Measurements from ENCODE around the gene ROPN1L.

The ROPN1L gene

DNA sequence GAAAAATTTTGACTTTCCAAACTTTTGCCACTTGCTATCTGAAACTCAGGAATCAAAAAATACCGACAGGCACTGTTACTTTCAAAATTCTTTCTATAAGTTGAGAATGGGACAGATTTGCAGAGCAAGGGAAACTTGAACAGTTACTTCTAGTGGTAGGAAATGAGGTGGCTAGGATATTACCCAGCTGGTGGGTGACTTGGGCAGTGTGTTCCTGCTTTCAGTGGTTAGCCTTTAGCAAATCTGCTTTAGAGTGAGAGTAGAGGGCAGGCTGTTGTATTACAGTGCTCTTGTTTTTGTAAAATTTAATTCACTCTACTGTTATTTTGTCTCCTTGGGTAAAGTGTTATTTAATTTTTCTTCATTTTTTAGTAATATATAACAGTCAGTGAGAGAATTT, 40.2 kb upstream of the ROPN1L start:
- peak; percentile 52 for DNase-seq (ENCODE audit: low read depth)
- TF ChIP-seq, protein P1, sequence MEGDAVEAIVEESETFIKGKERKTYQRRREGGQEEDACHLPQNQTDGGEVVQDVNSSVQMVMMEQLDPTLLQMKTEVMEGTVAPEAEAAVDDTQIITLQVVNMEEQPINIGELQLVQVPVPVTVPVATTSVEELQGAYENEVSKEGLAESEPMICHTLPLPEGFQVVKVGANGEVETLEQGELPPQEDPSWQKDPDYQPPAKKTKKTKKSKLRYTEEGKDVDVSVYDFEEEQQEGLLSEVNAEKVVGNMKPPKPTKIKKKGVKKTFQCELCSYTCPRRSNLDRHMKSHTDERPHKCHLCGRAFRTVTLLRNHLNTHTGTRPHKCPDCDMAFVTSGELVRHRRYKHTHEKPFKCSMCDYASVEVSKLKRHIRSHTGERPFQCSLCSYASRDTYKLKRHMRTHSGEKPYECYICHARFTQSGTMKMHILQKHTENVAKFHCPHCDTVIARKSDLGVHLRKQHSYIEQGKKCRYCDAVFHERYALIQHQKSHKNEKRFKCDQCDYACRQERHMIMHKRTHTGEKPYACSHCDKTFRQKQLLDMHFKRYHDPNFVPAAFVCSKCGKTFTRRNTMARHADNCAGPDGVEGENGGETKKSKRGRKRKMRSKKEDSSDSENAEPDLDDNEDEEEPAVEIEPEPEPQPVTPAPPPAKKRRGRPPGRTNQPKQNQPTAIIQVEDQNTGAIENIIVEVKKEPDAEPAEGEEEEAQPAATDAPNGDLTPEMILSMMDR (IDR thresholded peaks at IDR 0.05; ENCODE audit: insufficient read depth, low read depth, low read length, missing control alignments): no peak

DNA sequence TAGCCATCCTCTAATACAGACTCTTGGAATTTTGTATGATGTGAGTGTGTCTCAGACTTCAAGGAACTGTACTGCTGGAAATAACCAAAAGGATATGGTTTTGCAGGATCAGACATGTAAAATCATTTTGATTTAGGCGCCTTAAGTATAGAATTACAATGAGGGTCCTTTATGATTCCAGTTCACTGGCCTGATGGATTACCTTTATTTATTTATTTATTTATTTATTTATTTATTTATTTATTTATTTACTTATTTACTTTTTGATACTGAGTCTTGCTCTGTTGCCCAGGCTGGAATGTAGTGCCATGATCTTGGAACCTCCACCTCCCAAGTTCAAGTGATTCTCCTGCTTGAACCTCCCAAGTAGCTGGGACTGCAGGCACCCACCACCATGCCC, 37.9 kb upstream of the ROPN1L start:
- no peak overlapping the region for H3K4me3 ChIP-seq (ENCODE audit: low read depth, low read length)
- no peak for DNase-seq (ENCODE audit: low read depth)
- TF ChIP-seq, protein P1 (IDR thresholded peaks at IDR 0.05; ENCODE audit: insufficient read depth, low read depth, low read length, missing control alignments): no peak

More for the DNA sequence above, 40.2 kb upstream of the ROPN1L start:
- no peak overlapping the region for H3K4me3 ChIP-seq (ENCODE audit: low read depth, low read length)

DNA sequence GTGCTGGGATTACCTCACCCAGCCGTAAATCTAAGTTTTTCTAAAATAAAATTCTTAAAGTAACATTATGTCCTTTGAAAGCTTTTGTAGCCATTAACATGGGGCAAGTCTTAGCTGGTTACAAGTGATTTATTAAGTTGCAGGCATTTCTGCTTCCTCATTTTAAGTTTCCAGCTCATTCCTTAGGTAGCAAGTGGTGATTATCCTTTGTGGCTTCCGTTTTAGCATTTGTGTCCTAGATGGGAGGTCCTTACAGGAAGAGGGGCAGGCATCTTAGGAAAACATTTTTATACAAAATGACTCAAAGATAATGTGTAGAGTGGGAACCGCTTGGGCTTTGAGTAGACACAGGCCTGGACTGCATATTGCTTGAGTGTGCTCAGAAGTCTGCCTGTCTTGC, 35.0 kb upstream of the ROPN1L start:
- no peak overlapping the region for H3K4me3 ChIP-seq (ENCODE audit: low read depth, low read length)
- DNase-seq (ENCODE audit: low read depth): no peak
- TF ChIP-seq, protein P1 (IDR thresholded peaks at IDR 0.05; ENCODE audit: insufficient read depth, low read depth, low read length, missing control alignments): no peak

DNA sequence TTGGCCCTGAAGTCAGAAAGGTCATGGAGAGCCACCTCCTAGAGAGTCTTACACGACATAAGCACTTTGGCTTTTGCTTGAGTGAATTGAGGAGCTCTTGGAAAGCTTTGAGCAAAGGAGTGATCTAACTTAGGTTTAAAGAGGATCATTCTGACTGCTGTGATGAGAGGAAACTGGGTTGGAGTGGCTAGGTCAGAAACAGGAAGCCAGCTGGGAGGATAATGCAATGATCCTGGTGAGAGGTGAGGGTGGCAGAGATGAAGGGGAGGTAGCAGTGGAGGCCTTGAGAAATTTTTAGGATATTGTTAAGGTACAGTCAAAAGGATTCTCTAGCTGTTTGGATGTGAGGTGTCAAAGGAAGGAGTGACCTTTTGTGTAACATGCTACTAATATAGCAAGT, 32.2 kb upstream of the ROPN1L start:
- H3K4me3 ChIP-seq (ENCODE audit: low read depth, low read length): no peak overlapping the region
- DNase-seq (ENCODE audit: low read depth): no peak
- TF ChIP-seq, protein P1 (IDR thresholded peaks at IDR 0.05; ENCODE audit: insufficient read depth, low read depth, low read length, missing control alignments): no peak

DNA sequence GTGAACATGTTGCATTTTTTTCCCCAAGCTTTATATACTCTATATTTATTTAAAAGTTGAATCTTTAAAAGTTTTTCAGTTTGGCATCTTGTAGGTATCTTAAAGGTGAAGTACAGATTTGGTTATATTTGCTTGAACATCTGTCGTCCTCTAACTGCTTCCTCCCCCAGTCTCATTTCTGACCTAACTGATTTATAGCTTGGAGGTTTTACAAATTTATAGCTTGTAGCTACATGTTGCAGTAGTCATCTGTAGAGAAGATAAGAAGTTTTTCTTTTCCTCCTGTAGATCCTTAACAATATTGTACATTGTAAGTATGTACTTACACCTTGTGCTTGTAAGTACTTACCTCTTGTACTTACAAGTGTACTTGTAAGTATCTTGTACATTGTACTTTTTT, 31.0 kb upstream of the ROPN1L start:
- DNase-seq (ENCODE audit: low read depth): no peak
- no peak overlapping the region for H3K4me3 ChIP-seq (ENCODE audit: low read depth, low read length)
- TF ChIP-seq, protein P1 (IDR thresholded peaks at IDR 0.05; ENCODE audit: insufficient read depth, low read depth, low read length, missing control alignments): no peak

DNA sequence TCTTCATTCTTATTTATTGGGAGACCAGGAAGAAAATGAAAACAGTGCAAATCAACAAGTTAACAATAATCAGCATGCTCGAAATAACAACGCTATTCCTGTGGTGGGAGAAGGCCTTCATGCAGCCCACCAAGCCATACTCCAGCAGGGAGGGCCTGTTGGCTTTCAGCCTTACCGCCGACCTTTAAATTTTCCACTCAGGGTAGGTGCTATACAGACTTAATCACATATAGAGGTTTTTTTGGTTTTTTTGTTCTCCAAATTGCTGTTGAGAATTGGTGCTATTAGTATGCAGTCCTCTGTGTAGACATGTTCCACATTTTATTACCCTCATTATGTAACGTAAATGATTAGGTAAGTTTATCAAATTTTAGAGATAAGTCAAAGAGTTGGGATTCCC, 30.3 kb upstream of the ROPN1L start:
- H3K4me3 ChIP-seq (ENCODE audit: low read depth, low read length): no peak overlapping the region
- TF ChIP-seq, protein P1 (IDR thresholded peaks at IDR 0.05; ENCODE audit: insufficient read depth, low read depth, low read length, missing control alignments): no peak
- no peak for DNase-seq (ENCODE audit: low read depth)

DNA sequence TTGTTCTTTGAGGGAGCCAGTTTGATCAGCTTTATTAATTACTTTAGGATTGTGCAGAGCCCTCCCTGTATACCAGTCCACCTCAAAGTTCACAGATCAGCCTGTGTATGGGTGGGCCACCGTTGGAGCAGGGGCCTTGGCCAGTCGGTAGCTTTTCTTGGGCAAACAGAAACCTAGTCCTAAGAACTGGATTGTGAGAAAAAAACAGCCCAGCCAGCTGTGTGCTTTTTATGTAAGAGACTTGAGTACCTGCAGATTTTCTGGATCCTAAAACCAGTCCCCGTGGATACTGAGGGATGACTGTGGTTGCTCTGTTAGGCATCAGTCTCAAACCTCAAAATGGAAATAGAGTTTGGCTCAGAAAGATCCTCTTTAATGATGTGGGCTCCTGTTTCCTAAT, 24.8 kb upstream of the ROPN1L start:
- no peak for DNase-seq (ENCODE audit: low read depth)
- TF ChIP-seq, protein P1 (IDR thresholded peaks at IDR 0.05; ENCODE audit: insufficient read depth, low read depth, low read length, missing control alignments): no peak
- H3K4me3 ChIP-seq (ENCODE audit: low read depth, low read length): no peak overlapping the region
